OCI-LY3 (cell line): ENCODE results near the gene PDGFC.

Source experiments
- H2AFZ ChIP-seq: fragments of 200-600, 300-600 bp; shearing (Covaris generic); 2 replicates; pipeline ENCODE4 v1.6.0; 2014; ENCODE audit warnings: antibody characterized with exemption, low read depth, low read length
- H3K27ac ChIP-seq: fragments of 200-600, 300-600 bp; sonication (generic); 2 replicates; pipeline ENCODE4 v1.5.1; 2014; ENCODE audit warnings: mild to moderate bottlenecking, low read length, moderate library complexity, mixed read lengths
- H3K27me3 ChIP-seq: fragments of 200-600, 300-600 bp; sonication (generic); 2 replicates; pipeline ENCODE4 v1.6.1; 2014; ENCODE audit warnings: low read depth, low read length, mixed read lengths
- H3K36me3 ChIP-seq: fragments of 200-600, 300-600 bp; sonication (generic); replicated peaks from 2 replicates; pipeline ENCODE3; 2014; ENCODE audit warnings: low read depth, low read length, mixed read lengths
- H3K4me1 ChIP-seq: fragments of 300-600, 200-600 bp; sonication (generic); 2 replicates; pipeline ENCODE4 v1.6.1; 2014; ENCODE audit warnings: low read length, mixed read lengths
- H3K4me2 ChIP-seq: fragments of 200-600, 300-600 bp; sonication (generic); 2 replicates; pipeline ENCODE4 v1.6.1; 2014; ENCODE audit warnings: low read length, mixed read lengths
- H3K4me3 ChIP-seq: fragments of 300-600, 200-600 bp; sonication (generic); 2 replicates; pipeline ENCODE4 v1.5.1; 2014; ENCODE audit warnings: antibody characterized with exemption, mild to moderate bottlenecking, low read length, moderate library complexity
- H3K79me2 ChIP-seq: fragments of 300-600, 200-600 bp; shearing (Covaris generic); 2 replicates; pipeline ENCODE4 v1.6.1; 2014; ENCODE audit warnings: mild to moderate bottlenecking, low read length, mixed read lengths
- H3K9ac ChIP-seq: fragments of 300-600, 200-600 bp; shearing (Covaris generic); 2 replicates; pipeline ENCODE4 v1.6.0; 2014; ENCODE audit warnings: mild to moderate bottlenecking, low read length, moderate library complexity
- H3K9me3 ChIP-seq: fragments of 200-600, 300-600 bp; shearing (Covaris generic); 2 replicates; pipeline ENCODE4 v1.6.1; 2014; ENCODE audit warnings: low read length, mixed read lengths; ENCODE audit not compliant: insufficient read depth
- H4K20me1 ChIP-seq: fragments of 200-600, 300-600 bp; sonication (generic); 2 replicates; pipeline ENCODE4 v1.6.1; 2016; ENCODE audit warnings: low read length, mixed read lengths; ENCODE audit not compliant: insufficient read depth
- EZH2phosphoT487 ChIP-seq: fragments of 200-600 bp; shearing (Covaris generic); IDR thresholded peaks from 2 replicates; pipeline ENCODE4 v1.6.1; 2018; ENCODE audit warnings: antibody characterized with exemption, mixed run types, low read depth
- TF ChIP-seq, protein P1 (sequence below): fragments of 200-600, 300-600 bp; sonication (generic); IDR thresholded peaks from 2 replicates; pipeline ENCODE4 v1.5.1; 2014; ENCODE audit warnings: antibody characterized with exemption, low read length, low read depth

The PDGFC gene

DNA sequence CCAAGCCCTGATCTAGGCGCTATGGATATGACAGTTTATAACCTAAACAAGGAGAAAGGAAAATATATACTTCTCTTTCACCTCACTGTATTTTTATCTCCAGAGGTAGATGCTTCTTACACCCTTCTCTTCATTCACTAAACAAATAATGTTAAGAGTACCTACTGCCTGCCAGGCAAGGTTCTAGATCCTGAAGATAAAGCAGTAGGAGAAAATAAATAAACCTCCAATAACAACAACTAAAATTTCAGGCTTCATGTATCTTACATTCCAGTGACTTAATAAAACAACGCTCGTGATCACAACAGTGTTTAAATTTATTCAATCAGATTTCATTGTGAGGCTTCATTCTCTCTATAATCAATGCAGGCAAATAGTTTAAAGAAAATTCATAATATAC, 20.7 kb downstream of the PDGFC start:
- Histone ChIP-seq H3K27ac (no peak overlapping the region), H3K27me3 (no peaks in the 10 kb centered on the region), H3K4me2 (no peak overlapping the region), H3K9ac (no peak overlapping the region), H4K20me1 (no peaks in the 10 kb centered on the region), H3K36me3 (no peaks in the 10 kb centered on the region), H2AFZ (no peak overlapping the region), H3K4me1 (no peaks in the 10 kb centered on the region), H3K9me3 (no peaks in the 10 kb centered on the region), H3K4me3 (no peak overlapping the region), H3K79me2 (no peaks in the 10 kb centered on the region)
- TF ChIP-seq EZH2phosphoT487 = no peak
- TF ChIP-seq, protein P1, sequence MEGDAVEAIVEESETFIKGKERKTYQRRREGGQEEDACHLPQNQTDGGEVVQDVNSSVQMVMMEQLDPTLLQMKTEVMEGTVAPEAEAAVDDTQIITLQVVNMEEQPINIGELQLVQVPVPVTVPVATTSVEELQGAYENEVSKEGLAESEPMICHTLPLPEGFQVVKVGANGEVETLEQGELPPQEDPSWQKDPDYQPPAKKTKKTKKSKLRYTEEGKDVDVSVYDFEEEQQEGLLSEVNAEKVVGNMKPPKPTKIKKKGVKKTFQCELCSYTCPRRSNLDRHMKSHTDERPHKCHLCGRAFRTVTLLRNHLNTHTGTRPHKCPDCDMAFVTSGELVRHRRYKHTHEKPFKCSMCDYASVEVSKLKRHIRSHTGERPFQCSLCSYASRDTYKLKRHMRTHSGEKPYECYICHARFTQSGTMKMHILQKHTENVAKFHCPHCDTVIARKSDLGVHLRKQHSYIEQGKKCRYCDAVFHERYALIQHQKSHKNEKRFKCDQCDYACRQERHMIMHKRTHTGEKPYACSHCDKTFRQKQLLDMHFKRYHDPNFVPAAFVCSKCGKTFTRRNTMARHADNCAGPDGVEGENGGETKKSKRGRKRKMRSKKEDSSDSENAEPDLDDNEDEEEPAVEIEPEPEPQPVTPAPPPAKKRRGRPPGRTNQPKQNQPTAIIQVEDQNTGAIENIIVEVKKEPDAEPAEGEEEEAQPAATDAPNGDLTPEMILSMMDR = no peak

DNA sequence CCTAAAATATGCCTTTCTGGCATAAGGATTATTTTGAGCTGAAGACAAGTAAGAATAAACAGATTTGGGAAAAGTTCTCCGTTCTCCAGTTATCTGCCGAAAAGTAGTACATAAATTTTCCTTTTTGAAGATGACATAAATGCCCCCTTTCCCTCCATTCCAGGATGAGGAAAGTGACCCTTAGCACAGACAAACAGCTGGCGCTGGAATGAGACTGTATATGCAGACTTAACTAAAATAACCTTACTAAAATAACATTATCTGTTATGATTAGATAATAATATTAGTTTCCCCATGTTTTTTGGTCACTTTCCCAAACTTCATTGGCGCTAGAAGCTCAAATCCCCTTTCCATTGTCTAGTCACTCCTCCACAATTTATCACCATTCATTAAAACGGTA, 21.5 kb downstream of the PDGFC start:
- H3K27ac ChIP-seq = no peak overlapping the region
- no peaks in the 10 kb centered on the region for H3K79me2 ChIP-seq
- TF ChIP-seq, protein P1 = no peak
- no peak for TF ChIP-seq EZH2phosphoT487

DNA sequence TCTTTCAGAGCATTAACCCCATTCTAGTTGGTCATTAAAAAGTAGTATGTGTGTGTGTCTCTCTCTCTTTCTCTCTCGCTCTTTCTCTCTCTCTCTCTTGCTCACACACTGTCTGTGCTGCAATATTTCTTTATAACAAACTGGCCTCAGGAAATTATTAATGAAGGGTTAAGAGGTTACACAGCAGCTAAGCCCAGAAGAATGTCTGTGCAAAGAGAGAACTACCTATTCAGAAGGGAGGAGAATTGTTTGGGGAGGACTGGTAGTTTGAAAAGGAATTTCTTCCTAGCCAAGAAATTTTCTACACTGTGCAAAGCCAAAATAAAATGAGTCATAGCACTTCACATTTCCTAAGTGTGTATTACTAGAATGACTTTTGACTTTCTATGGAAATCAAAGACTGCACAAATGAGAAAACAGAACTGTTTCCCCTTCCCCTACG, 22.2 kb downstream of the PDGFC start:
- H4K20me1 ChIP-seq = no peaks in the 10 kb centered on the region
- no peak overlapping the region for H3K27ac ChIP-seq
- no peaks in the 10 kb centered on the region for H3K9me3 ChIP-seq
- no peaks in the 10 kb centered on the region for H3K79me2 ChIP-seq
- H3K4me2 ChIP-seq = no peak overlapping the region
- H3K27me3 ChIP-seq = no peaks in the 10 kb centered on the region
- H3K4me1 ChIP-seq = peaks cover 6% of the 10 kb centered on the region; the same call in 1 of the 2 replicates
- no peaks in the 10 kb centered on the region for H3K36me3 ChIP-seq
- 0 out of 2 replicates have a peak overlapping the region, but pooled peaks have one; percentile 14 for H2AFZ ChIP-seq
- no peak overlapping the region for H3K9ac ChIP-seq
- TF ChIP-seq, protein P1 = no peak
- no peak for TF ChIP-seq EZH2phosphoT487
- no peak overlapping the region for H3K4me3 ChIP-seq

More for the DNA sequence above, 21.5 kb downstream of the PDGFC start:
- no peaks in the 10 kb centered on the region for H3K36me3 ChIP-seq
- no peak overlapping the region for H3K4me2 ChIP-seq
- no peaks in the 10 kb centered on the region for H3K27me3 ChIP-seq
- H3K4me1 ChIP-seq = peaks cover 6% of the 10 kb centered on the region; the same call in 1 of the 2 replicates
- H3K9ac ChIP-seq = no peak overlapping the region
- H3K4me3 ChIP-seq = no peak overlapping the region
- H2AFZ ChIP-seq = peak overlapping the region; percentile 14; the same call in 1 of the 2 replicates
- H3K9me3 ChIP-seq = no peaks in the 10 kb centered on the region
- H4K20me1 ChIP-seq = no peaks in the 10 kb centered on the region

DNA sequence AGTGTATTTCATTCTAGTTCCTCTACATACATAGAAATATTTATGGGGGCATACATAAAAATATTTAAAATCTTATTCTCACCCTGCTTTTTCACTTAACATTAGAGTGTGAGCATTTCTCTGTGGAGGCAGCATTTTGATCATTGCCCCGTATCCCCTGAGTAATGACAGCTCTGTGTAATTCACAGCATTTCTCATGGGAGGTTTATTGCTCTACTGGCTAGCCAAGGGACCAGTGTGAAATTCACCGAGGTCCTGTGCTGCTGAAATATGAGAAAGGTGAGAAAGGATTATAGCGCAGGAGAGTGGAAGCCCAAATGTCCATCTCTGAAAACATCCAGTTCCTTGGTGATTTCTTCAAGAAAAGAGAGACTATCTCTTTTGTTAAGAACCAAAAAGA, 22.9 kb downstream of the PDGFC start:
- H3K36me3 ChIP-seq = no peaks in the 10 kb centered on the region
- H3K4me2 ChIP-seq = no peak overlapping the region
- no peak overlapping the region for H3K4me3 ChIP-seq
- no peaks in the 10 kb centered on the region for H4K20me1 ChIP-seq
- H3K9ac ChIP-seq = no peak overlapping the region
- H3K27ac ChIP-seq = no peak overlapping the region
- no peaks in the 10 kb centered on the region for H3K79me2 ChIP-seq
- no peaks in the 10 kb centered on the region for H3K9me3 ChIP-seq
- TF ChIP-seq EZH2phosphoT487 = no peak
- TF ChIP-seq, protein P1 = no peak
- H2AFZ ChIP-seq = no peak overlapping the region
- peaks cover 6% of the 10 kb centered on the region; the same call in 1 of the 2 replicates for H3K4me1 ChIP-seq
- H3K27me3 ChIP-seq = no peaks in the 10 kb centered on the region
